NCI-H345 treated with DMSO at 0.1 percent for 48 hours (cell line): ENCODE results near the gene CFAP20DC.
"Not testable (repeated sequence)": the region's sequence is repeated elsewhere in the genome, so short reads cannot be mapped to it uniquely, and the experiment has no call there.

Source experiments
- DNase-seq: peaks from one replicate; lab custom pipeline; 2025; ENCODE audit not compliant: unreplicated experiment; lab: John Stamatoyannopoulos, UW

CFAP20DC gene

DNA sequence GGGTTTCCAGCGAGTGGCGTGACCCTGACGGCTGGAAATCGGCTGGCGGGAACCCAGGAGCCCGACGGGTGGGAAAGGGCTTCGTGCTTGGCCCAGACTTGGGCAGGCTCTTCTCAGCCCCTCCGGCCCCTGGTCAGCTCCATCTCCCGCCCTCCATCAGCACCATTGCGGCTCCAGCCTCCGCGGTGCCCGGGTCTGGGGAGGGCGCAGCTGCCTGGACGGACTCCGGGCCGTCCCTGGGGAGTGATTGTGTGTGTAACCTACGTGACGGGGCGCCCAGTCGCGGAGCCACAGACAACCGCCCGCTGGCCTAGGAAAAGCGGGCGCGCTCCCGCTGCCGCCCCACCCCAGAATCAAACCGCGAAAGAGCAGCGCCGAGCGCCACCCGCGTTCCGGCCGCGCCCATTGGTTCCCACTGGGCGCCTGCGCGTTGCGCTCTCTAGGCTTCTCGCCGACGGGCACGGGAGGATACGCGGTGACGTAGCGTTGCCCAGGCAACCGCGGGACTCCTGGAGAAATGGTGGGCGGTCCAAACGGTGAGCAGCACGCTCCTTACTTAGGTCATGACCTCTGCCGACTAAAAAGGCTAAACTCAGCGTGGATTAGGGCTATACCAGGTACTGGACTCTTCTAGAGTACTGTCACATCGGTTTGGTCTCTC is at the start of gene CFAP20DC:
TSS of gene CFAP20DC (minus strand) at position 355 of the 661 bp plus-strand sequence. CDS start 394 bp downstream, outside the sequence.
- peak; percentile 87 for DNase-seq

DNA sequence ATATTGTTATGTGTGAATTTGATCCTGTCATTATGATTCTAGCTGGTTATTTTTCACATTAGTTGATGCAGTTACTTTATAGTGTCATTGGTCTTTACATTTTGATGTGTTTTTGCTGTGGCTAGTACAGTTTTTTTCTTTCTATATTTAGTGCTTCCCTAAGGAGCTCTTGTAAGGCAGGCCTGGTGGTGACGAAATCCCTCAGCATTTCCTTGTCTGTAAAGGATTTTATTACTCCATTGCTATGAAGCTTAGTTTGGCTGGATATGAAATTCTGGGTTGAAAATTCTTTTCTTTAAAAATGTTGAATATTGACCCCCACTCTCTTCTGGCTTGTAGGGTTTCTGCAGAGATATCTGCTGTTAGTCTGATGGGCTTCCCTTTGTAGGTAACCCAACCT is 48.7 kb upstream of the CFAP20DC start:
- DNase-seq, result not testable (repeated sequence)

DNA sequence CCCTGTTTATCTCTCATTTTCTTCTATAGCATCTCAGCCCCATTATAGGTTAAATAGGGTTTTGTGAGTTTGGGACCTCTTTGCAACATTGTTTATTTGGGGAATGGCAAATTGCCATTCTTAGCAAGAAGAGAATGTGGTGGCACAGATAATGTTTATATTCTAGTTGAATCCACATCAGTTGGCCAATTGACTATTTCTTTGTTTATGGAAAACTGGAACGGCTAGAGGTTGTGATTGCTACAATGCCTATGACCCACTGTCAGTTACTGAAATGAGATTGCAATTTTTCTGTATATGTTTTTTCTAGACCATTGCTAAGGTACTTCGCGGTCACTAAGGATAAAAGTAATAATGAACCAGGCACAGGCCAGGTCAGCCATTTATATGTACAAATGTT is 44.6 kb upstream of the CFAP20DC start:
- DNase-seq, result no peak

DNA sequence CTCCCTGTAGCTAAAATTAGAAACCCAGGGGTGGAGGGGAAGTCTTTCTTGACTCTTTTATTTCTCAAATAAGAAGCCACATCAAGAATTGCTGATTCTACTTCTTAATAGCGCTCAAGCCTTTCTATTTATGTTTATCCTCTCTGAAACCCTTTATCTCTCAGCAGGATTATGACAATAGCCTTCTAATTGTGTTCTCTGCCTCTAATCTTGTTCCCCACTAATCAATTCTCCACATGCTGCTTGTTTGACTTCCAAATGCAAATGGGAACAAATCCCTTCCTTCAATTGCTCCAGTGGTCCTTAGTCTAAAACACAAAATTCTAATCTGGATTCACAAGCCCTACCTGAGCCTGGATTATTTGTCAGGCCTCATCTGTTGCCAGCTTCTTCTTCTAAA is 43.7 kb upstream of the CFAP20DC start:
- no peak for DNase-seq

DNA sequence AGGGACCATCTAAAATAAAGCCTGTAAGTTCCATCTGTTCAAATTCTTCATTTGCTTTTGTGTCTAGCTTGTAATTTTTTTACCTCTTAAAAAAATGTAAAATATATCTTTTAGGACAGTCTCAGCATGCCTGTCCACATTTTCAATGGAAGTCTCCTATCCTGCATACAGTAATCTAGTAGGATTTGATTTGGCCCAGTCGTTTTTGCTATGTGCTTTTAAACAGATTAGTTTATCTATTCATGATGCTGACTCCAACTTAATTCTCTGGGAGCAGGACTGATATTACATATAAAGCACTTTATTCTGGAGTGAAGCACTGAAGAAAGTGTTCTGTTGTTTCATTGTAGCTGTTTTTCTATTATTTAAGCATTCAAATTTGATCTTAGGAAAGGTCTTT is 38.9 kb upstream of the CFAP20DC start:
- DNase-seq, result no peak

DNA sequence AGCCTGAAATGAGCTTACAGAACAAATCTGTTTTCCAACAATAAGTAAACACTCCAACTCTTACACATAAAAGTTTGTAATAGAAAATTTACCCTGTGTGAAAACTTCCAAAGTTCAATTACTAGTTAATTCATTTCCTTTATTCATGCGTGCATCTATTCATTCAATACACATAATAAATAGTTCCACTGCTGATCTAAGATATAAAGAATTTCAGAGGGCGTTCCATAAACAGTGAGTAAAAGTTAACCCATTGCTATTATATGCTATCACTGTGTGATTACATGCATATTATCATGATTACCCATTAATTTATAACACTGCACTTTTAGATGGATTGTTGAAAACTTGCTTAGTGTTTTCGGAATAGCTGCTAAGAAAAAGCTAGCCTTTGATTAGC is 36.2 kb upstream of the CFAP20DC start:
- no peak for DNase-seq

DNA sequence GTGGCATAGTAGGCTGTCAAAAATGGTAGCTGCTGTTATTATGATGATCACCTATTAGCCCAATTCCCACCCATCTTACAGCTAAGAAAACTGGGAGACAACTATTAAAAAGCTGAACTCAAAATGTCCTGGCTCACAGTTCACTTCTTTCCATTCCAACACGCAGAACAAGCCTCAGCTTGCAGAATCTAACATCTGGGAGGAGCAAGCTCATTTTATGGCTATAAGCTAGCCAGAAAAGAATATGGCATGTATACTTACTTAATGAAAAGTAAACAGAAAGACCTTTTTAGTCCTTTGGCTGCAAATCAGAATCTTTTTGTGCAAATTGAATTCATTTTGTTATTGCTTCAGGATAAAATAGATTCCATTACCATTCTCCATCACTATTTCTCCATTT is 34.8 kb upstream of the CFAP20DC start:
- no peak for DNase-seq

DNA sequence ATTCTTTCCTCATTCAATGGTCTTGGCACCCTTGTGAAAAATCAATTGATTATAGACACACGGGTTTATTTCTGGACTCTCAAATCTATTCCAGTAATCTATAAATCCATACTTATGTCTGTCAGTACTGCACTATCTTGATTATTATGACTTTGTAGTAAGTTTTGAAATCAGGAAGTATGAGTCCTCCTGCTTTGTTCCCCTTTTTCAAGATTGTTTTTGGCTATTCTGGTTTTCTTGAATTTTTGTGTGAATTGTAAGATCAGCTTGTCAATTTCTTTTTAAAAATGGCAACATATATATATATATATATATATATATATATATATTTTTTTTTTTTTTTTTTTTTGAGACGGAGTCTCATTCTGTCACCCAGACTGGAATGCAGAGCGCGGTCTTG is 32.3 kb upstream of the CFAP20DC start:
- DNase-seq, result no peak

DNA sequence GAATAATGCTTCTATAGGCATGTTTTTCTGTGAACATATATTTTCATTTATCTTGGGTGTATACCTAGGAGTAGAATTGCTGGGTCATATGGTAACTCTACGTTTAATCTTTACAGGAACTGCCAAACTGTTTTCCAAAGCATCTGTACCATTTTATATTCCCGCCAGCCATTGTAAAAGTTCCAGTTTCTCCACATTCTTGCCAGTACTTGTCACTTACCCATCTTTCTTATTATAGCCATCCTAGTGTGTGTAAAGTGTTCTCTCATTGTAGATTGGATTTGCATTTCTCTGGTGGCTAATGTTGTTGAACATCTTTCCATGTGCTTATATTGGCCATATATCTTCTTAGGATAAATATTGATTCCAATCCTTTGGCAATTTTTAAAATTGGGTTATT is 31.2 kb upstream of the CFAP20DC start:
- DNase-seq, result no peak

DNA sequence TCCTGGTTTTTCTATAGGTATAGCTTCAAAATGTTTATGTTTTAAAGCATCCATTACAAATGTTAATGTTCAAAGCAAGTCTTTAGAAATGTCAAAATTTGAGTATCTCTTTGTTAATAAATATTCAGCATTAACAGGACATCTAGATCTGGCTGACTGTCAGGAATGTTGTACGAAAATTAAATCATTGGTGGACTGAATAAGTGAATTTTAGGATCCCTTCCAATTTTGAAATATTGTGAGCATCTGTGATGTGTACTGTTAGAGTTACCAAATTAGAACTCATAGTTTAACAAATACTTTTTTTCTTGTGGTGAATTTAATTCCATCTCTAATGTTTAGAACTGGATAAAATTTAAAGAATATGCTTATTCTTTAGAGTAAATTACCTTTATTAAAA is 30.1 kb upstream of the CFAP20DC start:
- no peak for DNase-seq

DNA sequence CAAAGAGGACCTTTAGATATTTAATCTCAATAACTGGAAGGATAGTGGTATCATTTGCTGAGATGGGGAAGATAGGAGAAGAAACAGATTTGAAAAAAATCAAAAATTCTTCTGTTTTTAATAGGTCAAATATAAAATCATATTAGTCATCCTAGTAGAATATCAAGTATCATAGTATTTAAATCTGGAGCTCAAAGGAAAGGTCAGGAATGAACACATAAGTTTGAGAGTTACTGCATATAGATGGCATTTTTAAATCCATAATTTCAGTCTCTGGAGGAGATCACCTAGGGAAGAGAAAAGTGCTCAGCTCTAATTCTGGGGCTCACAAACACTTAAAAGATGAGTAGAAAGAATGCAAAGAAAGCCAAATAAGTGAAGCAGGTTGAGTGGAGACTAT is 24.9 kb upstream of the CFAP20DC start:
- no peak for DNase-seq

DNA sequence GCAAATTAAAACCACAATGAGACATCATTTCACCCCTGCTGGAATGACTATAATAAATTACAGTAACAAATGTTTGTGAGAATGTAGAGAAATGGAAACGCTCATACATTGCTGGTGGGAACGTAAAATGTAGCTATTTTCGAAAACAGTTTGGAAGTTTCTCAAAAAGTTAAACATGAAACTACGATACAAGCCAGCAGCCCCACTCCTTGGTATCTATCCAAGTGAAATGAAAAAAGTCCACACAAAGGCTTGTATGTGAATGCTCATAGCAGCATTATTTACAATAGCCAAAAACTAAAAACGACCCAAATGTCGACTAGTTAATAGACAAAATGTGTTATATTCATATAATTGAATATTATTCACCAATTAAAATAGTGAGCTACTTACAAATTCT is 22.9 kb upstream of the CFAP20DC start:
- DNase-seq, result no peak

DNA sequence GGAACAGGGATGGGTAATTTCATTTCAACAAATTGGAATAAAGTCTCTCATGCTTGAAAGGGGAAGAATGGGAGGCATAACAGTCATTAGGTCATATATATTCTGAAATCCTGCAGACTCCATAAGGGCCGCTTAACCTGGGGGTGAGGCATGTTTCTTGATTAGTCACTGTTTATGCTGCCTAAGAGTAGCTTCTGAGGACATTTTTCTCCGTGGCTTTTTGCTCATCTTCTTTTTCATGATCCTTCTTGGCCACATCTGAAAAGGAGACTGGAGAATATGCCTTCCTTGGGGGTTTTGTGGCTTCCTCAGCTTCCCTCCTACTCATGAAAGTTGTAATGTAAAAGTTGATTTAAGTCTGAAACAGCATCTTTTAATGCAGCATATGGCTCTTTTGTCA is 20.0 kb upstream of the CFAP20DC start:
- DNase-seq, result no peak

DNA sequence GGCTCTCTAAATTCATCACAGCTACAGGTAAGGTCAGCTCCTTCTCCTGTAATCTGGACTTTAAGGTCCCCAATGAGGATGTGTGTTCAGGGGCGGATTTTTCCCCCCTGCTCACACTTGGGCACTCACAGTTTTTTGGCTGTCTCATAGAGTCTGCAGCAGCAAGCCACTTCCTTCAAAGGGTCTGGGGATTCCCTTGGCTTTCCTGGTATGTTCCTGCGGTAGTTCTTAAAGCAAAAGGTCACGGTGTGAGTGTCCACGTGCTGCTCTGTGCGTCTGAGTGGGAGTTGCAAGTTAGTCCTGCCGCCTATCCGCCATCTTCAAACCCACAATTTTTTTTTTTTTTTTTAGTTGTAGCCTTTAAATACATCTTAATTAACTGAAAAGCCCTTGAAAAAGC is 15.4 kb upstream of the CFAP20DC start:
- no peak for DNase-seq

DNA sequence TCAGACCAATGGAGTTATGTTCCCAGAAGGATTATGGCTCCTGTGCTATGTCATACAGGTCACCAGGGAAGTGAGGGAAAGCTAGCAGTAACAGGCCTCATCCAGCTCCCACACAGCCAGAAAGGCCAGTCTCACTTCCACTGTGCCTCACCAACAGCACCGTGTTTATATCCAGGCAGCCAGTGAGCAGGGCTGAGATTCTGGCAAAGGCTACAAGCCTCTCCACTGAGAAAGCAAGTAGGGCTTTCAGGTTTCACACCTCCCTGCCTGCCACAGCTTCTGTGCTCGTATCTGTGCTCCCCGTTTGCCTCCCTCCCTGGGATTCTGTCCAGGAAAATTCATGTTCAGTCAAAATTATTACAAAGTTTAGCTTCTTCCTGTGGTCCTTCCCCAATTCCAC is 14.9 kb upstream of the CFAP20DC start:
- DNase-seq, result no peak

DNA sequence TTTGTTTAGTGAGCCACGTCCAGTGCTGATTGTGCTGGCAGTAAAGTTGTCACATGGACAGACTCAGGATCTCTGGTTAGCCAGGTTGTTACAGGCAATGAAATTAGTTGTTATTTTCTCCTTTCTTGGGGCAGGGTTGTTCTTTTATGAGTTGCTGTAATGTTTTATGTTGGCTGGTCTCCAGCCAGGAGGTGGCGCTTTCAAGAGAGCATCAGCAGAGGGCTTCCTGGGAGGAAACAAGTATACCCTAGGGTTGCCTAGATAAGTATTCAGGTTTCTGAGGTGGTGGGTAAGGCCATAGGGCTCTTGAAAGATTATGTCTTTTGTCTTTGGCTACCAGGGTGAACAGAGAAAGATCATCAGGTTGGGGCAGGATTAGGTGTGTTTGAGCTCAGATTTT is 14.5 kb upstream of the CFAP20DC start:
- no peak for DNase-seq

DNA sequence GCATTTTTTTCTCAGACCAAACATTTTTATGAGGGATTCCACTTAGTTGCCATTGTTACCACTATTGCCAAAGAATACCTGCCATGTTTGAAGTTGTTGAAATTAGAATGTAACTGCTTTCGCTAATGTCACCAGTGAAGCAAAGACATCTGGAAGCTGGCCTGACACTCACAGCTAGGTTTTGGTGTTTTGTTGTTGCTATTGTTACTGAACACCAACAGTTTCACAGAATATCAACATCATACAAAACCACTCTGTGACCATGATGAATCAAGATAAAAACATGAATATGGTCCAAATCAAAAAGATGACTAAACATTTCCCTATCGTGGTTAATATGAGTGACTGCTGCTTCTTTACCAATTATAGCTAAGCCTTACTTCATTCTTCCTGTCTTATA is 6.9 kb upstream of the CFAP20DC start:
- DNase-seq, result no peak

DNA sequence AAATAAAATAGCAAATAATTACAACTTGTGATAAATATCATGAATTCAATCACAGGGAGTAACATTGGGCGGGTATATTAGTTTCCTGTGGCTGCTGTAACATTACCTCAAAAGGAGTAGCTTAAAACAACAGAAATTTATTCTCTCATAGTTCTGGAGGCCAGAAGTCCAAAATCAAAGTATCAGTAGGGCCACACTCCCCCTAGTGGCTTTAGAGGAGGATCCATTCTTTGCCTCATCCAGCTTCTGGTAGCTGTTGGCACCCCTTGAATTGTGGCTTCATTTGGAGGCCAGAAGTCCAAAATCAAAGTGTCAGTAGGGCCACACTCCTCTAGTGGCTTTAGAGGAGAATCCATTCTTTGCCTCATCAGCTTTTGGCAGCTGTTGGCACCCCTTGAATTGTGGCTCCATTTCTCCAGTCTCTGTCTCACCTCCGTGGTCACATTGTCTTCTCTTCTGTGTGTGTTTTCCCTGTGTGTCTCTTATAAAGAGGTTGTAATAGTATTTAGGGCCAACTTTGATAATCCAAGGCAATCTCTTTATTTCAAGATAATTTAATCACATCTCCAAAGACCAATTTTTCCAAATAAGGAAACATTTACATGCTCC is 3.1 kb upstream of the CFAP20DC start:
- DNase-seq, result no peak

DNA sequence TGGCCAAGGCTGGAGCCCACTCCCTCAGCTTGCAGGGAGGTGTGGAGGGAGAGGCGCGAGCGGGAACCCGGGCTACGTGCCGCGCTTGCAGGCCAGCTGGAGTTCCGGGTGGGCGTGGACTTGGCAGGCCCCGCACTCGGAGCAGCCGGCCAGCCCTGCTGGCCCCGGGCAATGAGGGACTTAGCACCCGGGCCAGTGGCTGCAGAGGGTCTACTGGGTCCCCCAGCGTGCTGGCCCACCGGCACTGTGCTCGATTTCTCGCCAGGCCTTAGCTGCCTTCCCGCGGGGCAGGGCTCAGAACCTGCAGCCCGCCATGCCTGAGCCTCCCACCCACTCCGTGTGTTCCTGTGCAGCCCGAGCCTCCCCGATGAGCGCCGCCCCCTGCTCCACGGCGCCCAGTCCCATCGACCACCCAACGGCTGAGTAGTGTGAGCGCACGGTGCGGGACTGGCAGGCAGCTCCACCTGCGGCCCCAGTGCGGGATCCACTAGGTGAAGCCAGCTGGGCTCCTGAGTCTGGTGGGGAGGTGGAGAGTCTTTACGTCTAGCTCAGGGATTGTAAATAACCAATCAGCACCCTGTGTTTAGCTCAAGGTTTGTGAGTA is 1.1 kb upstream of the CFAP20DC start:
- DNase-seq, result not testable (repeated sequence)

DNA sequence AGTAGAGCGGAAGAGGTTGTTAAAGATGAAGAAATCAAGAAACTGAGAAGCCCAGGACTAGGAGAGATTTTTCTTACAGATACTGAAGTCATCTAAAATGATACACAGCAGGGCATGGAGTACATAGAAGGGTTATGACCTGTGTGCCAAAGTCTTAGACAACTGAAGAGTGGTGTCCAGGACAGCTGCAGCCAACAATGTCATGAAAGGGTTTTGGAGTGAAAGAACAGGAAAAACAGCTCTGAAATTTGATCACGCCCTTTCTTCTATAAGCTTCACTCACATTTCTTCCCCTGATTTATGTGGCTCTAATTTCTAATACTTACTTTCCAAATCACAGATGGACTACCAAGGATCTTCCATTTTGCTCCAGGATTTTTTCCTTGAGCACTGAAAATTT is 3.0 kb downstream of the CFAP20DC start:
- DNase-seq, result no peak

DNA sequence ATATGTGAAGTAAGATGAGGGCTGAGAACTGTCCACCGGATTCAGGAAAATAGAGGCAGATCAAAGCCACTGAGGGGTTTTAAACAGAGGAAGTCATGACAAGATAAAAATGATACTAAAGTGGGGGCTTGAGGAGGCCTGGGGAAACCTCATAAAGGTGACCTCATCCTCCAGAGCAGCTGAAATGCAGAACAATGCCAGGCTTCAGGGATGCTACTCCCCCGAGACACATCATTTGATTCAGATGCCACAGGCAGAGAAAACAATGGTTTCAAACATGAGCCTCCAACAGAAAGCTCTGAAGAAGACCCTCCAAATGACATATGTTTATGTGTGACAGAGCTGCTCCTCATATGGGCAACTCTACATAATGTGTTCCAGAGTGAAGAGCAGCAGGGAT is 6.4 kb downstream of the CFAP20DC start:
- DNase-seq, result peak; percentile 88

DNA sequence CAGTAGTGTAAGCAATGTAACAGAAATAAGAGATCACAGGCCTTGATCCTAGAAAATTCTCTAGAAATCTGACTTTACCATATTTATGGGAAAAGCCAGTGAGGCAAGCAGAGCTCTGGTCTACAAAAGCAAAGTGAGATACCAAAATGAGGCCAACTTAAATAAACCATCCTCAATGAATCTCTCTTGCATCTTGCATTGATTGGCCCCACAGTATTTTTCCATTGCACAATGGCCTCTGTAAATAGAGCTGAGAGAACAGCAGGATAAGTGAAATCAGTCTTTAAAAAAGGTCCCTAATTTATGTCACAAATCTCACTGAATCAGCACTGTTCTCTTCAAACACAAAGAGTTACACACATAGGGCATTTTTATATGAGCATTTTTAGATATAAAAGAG is 8.9 kb downstream of the CFAP20DC start:
- DNase-seq, result no peak

DNA sequence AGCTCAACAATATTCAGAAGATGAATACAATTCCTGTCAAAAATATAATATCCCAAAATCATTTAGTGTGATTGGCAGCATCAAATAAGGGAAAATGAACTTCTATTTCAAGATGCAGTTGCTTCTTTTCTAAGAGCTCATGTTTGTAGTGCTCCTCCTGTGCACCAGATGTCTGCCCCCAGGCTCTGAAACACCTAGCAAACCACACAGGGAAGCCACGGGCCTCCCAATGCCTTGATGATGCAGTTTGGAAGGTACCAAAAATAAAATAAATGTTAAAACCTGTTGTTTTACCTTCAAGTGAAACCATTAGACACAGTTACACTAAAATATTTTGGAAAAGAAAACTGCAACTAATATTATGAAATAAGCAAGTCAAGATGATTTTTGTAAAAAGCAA is 22.2 kb downstream of the CFAP20DC start:
- DNase-seq, result no peak
